Measurements from ENCODE around the gene KIF26B.
"Not testable (repeated sequence)": the region's sequence is repeated elsewhere in the genome, so short reads cannot be mapped to it uniquely, and the experiment has no call there.

The KIF26B gene

GRCh38 chr1:245327360-245327759, 172.6 kb downstream of the KIF26B start:
- no peak for DNase-seq (ENCODE audit: low read depth)
- no peak overlapping the region for H3K4me3 ChIP-seq (ENCODE audit: low read length)
- TF ChIP-seq, protein P1, sequence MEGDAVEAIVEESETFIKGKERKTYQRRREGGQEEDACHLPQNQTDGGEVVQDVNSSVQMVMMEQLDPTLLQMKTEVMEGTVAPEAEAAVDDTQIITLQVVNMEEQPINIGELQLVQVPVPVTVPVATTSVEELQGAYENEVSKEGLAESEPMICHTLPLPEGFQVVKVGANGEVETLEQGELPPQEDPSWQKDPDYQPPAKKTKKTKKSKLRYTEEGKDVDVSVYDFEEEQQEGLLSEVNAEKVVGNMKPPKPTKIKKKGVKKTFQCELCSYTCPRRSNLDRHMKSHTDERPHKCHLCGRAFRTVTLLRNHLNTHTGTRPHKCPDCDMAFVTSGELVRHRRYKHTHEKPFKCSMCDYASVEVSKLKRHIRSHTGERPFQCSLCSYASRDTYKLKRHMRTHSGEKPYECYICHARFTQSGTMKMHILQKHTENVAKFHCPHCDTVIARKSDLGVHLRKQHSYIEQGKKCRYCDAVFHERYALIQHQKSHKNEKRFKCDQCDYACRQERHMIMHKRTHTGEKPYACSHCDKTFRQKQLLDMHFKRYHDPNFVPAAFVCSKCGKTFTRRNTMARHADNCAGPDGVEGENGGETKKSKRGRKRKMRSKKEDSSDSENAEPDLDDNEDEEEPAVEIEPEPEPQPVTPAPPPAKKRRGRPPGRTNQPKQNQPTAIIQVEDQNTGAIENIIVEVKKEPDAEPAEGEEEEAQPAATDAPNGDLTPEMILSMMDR (conservative IDR thresholded peaks at IDR 0.05; ENCODE audit: low read length) = no peak

DNA sequence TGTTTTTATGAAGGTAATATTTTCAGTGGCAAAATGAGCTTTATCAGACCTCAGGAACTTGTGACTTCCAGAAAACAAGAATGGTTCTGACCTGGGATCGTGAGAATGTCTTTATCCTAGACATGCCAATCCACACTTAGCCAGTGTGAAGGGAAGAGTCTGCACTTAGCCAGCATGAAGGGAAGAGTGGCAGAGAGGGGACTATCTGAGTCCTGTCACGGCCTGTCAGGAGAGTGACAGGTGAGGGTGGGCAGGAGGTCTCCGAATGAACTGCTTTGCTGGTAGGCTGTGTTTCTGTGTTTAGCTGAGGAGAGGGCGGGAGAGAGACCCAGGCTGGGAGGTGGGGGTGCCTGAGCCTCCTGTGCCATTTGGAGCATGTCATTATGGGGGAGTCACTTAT, 173.1 kb downstream of the KIF26B start:
- no peak for DNase-seq (ENCODE audit: low read depth)
- TF ChIP-seq, protein P1 (conservative IDR thresholded peaks at IDR 0.05; ENCODE audit: low read length) = no peak
- no peak overlapping the region for H3K4me3 ChIP-seq (ENCODE audit: low read length)

DNA sequence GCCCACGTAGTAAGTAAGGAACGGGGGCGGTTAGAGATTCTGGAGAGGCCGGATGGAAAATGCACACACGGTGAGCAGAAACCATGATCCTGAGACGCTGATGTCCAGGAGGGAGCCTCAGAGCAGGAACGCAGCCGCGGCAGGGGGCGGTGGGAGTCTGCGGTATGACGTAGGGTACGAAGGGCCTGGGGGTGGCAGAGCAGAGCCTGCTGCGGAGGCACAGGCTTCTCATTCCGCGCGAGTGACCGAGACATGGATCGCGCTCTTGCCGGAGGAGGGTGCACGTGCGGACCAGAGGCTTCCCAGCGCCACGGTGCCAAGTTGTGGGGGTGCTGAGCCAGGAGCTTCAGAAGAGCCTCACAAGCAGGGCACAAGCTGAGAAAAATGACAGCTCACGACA, 176.2 kb downstream of the KIF26B start:
- DNase-seq (ENCODE audit: low read depth) = no peak
- TF ChIP-seq, protein P1 (conservative IDR thresholded peaks at IDR 0.05; ENCODE audit: low read length) = no peak
- H3K4me3 ChIP-seq (ENCODE audit: low read length) = no peak overlapping the region

- DNase-seq (ENCODE audit: low read depth) = no peak
- TF ChIP-seq, protein P1 (conservative IDR thresholded peaks at IDR 0.05; ENCODE audit: low read length) = no peak
- no peak overlapping the region for H3K4me3 ChIP-seq (ENCODE audit: low read length)
Observed at GRCh38 chr1:245332085-245332484, 177.3 kb downstream of the KIF26B start.

GRCh38 chr1:245332513-245332912, 177.7 kb downstream of the KIF26B start:
- TF ChIP-seq, protein P1 (conservative IDR thresholded peaks at IDR 0.05; ENCODE audit: low read length) = no peak
- DNase-seq (ENCODE audit: low read depth) = no peak
- no peak overlapping the region for H3K4me3 ChIP-seq (ENCODE audit: low read length)

DNA sequence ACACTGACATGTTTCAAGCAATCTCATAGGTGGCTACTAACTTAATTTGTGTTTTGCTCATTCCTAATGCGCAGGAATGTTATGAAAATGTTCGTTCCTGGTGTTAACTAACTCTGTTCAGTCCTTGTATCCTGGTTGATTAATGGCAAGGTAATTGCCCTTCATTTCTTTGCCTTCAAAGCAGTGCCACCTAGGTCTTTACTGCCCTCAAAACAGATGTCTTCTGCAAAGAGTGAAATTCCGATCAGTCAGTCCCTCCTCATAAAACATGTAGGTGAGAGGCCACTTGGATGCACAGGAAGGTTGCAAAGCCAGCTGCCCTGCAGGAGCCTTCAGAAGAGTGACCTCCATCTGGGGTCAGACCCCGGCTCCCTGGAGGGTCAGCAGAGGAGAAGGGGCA, 179.4 kb downstream of the KIF26B start:
- no peak for DNase-seq (ENCODE audit: low read depth)
- TF ChIP-seq, protein P1 (conservative IDR thresholded peaks at IDR 0.05; ENCODE audit: low read length) = no peak
- H3K4me3 ChIP-seq (ENCODE audit: low read length) = no peak overlapping the region

DNA sequence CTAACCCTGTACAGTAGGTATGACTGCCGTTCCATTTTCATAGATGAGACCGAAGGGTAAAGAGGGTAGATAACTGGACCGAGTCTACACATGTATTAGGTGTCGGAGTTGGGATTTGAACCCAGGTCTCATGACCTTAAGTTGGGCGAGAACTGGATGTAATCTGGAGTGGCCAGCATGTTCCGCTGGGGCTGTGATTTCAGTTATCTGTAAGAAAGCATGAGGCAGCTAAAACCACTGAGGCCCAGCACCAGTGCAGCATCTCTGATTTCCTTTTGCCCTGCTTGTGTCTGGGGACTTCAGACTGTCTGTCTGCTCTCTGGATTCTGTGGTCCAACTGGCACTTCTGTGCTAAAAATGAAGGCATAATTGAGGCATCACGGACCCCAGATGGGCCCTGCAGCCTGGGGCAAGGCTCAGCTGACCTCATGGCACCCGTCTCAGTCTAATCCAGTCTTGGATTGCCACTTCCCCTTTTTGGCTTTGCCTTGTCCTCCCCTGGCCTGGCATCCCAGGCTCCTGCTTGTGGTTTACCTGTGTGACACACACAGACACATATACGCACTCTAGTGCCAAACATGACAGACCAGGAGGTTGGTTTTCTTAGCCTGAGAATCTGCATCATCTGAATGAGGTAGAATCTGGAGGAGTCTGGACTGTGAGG, 180.2 kb downstream of the KIF26B start:
- DNase-seq (ENCODE audit: low read depth) = no peak
- TF ChIP-seq, protein P1 (conservative IDR thresholded peaks at IDR 0.05; ENCODE audit: low read length) = no peak
- H3K4me3 ChIP-seq (ENCODE audit: low read length) = no peak overlapping the region

- not testable (repeated sequence) for DNase-seq (ENCODE audit: low read depth); H3K4me3 ChIP-seq (ENCODE audit: low read length)
Observed at GRCh38 chr1:245335684-245336083, 180.9 kb downstream of the KIF26B start.

Measured in AG10803 (cell line).